H7 (cell line): Measurements from ENCODE around the gene PISD. TPM values are rescaled to one million over a fixed set of nuclear protein-coding genes. Genes with fewer than 3 reads are reported as not detected.

ENCODE experiments used
- DNase-seq: peaks from one replicate; pipeline ENCODE4 v3.0.0; 2012
- H3K27me3 ChIP-seq: 2 replicates; pipeline ENCODE4 v1.6.0; 2011; ENCODE audit warnings: mild to moderate bottlenecking, low read length; ENCODE audit not compliant: control insufficient read depth, insufficient read depth
- H3K36me3 ChIP-seq: replicated peaks from 2 replicates; pipeline ENCODE4 v1.5.1; 2011; ENCODE audit warnings: low read length; ENCODE audit not compliant: control insufficient read depth, insufficient read depth
- H3K4me3 ChIP-seq: 2 replicates; pipeline ENCODE4 v1.5.1; 2011; ENCODE audit warnings: low read depth, mild to moderate bottlenecking, control low read depth, low read length, moderate library complexity; ENCODE audit not compliant: insufficient read depth
- total RNA-seq: library from RNA; depleted of rRNA; stranded (reverse); fragments of >200 nt; shearing (Covaris generic); gene quantifications from 2 replicates; pipeline ENCODE4 v1.2.3, GENCODE V29; 2014

The PISD gene
- total RNA-seq, 1 experiment from 2014 or later, result 70.2 TPM

- Histone ChIP-seq H3K4me3 (no peak overlapping the region), H3K27me3 (no peaks in the 10 kb centered on the region), H3K36me3 (no peaks in the 10 kb centered on the region; the same call in 1 of the 2 replicates)
- DNase-seq, result peak; percentile 65
Observed at GRCh38 chr22:31613286-31613903, 48.6 kb downstream of the PISD start.

- no peaks in the 10 kb centered on the region for H3K27me3 ChIP-seq
- no peak overlapping the region for H3K4me3 ChIP-seq
- H3K36me3 ChIP-seq, result no peaks in the 10 kb centered on the region; the same call in 1 of the 2 replicates
- peak; percentile 50 for DNase-seq
Observed at GRCh38 chr22:31612891-31613285, 49.1 kb downstream of the PISD start.

GRCh38 chr22:31611061-31611760 is 50.8 kb downstream of the PISD start:
- Histone ChIP-seq H3K4me3 (no peak overlapping the region), H3K36me3 (no peaks in the 10 kb centered on the region), H3K27me3 (no peaks in the 10 kb centered on the region)
- peak; percentile 65 for DNase-seq

- peak; percentile 36 for DNase-seq
- no peaks in the 10 kb centered on the region for H3K27me3 ChIP-seq
- H3K4me3 ChIP-seq, result no peak overlapping the region
- no peaks in the 10 kb centered on the region for H3K36me3 ChIP-seq
Observed at GRCh38 chr22:31610611-31611010, 51.4 kb downstream of the PISD start.

- no peaks in the 10 kb centered on the region for H3K27me3 ChIP-seq
Observed at GRCh38 chr22:31609716-31610115, 52.3 kb downstream of the PISD start.

GRCh38 chr22:31607696-31608095 is 54.3 kb downstream of the PISD start:
- H3K27me3 ChIP-seq, result no peaks in the 10 kb centered on the region
- H3K36me3 ChIP-seq, result 0 out of 2 replicates have a peak, but pooled peaks cover 1% of the 10 kb centered on the region
- DNase-seq, result no peak
- no peak overlapping the region for H3K4me3 ChIP-seq

More at GRCh38 chr22:31609716-31610115, 52.3 kb downstream of the PISD start:
- H3K4me3 ChIP-seq, result no peak overlapping the region
- no peaks in the 10 kb centered on the region for H3K36me3 ChIP-seq
- DNase-seq, result no peak

- Histone ChIP-seq H3K4me3 (no peak overlapping the region), H3K27me3 (no peaks in the 10 kb centered on the region), H3K36me3 (0 out of 2 replicates have a peak, but pooled peaks cover 1% of the 10 kb centered on the region)
- no peak for DNase-seq
Observed at GRCh38 chr22:31605851-31606585, 56.0 kb downstream of the PISD start.

GRCh38 chr22:31604746-31605705 is 57.0 kb downstream of the PISD start:
- DNase-seq, result peak; percentile 16

GRCh38 chr22:31604137-31604705 is 57.8 kb downstream of the PISD start:
- H3K27me3 ChIP-seq, result no peaks in the 10 kb centered on the region
- 0 out of 2 replicates have a peak, but pooled peaks cover 1% of the 10 kb centered on the region for H3K36me3 ChIP-seq
- no peak overlapping the region for H3K4me3 ChIP-seq
- no peak for DNase-seq

More at GRCh38 chr22:31604746-31605705, 57.0 kb downstream of the PISD start:
- Histone ChIP-seq H3K4me3 (no peak overlapping the region), H3K27me3 (no peaks in the 10 kb centered on the region), H3K36me3 (0 out of 2 replicates have a peak, but pooled peaks cover 1% of the 10 kb centered on the region)

GRCh38 chr22:31603574-31603973 is 58.4 kb downstream of the PISD start:
- 0 out of 2 replicates have a peak, but pooled peaks cover 1% of the 10 kb centered on the region for H3K36me3 ChIP-seq

GRCh38 chr22:31603081-31603525 is 58.9 kb downstream of the PISD start:
- H3K36me3 ChIP-seq, result 0 out of 2 replicates have a peak, but pooled peaks cover 1% of the 10 kb centered on the region
- no peak overlapping the region for H3K4me3 ChIP-seq
- no peaks in the 10 kb centered on the region for H3K27me3 ChIP-seq
- DNase-seq, result no peak

More at GRCh38 chr22:31603574-31603973, 58.4 kb downstream of the PISD start:
- no peak for DNase-seq
- Histone ChIP-seq H3K27me3 (no peaks in the 10 kb centered on the region), H3K4me3 (no peak overlapping the region)

- DNase-seq, result no peak
- H3K4me3 ChIP-seq, result no peak overlapping the region
- 0 out of 2 replicates have a peak, but pooled peaks cover 1% of the 10 kb centered on the region for H3K36me3 ChIP-seq
- no peaks in the 10 kb centered on the region for H3K27me3 ChIP-seq
Observed at GRCh38 chr22:31602259-31602952, 59.6 kb downstream of the PISD start.

GRCh38 chr22:31595271-31595670 is 66.7 kb downstream of the PISD start:
- no peaks in the 10 kb centered on the region for H3K27me3 ChIP-seq
- no peak for DNase-seq
- no peaks in the 10 kb centered on the region for H3K36me3 ChIP-seq
- no peak overlapping the region for H3K4me3 ChIP-seq
